HFFc6 (cell line): ENCODE data around the gene PFKFB1. TPM values are rescaled to one million over a fixed set of nuclear protein-coding genes. Genes with fewer than 3 reads are reported as not detected.

Experiments used
- DNase-seq: peaks from one replicate; pipeline ENCODE4 v3.0.0-alpha.2; 2018
- H3K27ac Mint-ChIP-seq: 2 replicates; pipeline ENCODE4 v1.8.0; 2020; ENCODE audit warnings: mild to moderate bottlenecking, mixed read lengths
- H3K27me3 Mint-ChIP-seq: 2 replicates; pipeline ENCODE4 v1.8.0; 2021; ENCODE audit warnings: mild to moderate bottlenecking, moderate library complexity, mixed read lengths; ENCODE audit not compliant: insufficient read depth
- H3K36me3 Mint-ChIP-seq: 2 replicates; pipeline ENCODE4 v1.8.0; 2021; ENCODE audit warnings: low read depth, mixed read lengths
- H3K4me1 Mint-ChIP-seq: 2 replicates; pipeline ENCODE4 v1.8.0; 2020; ENCODE audit warnings: low read depth, mixed read lengths
- H3K4me3 Mint-ChIP-seq: 2 replicates; pipeline ENCODE4 v1.8.0; 2020; ENCODE audit warnings: mild to moderate bottlenecking, moderate library complexity, mixed read lengths
- H3K9me3 Mint-ChIP-seq: 2 replicates; pipeline ENCODE4 v1.8.0; 2020; ENCODE audit warnings: mild to moderate bottlenecking, mixed read lengths
- total RNA-seq, 6 experiments: library from RNA; stranded (reverse); fragmentation: NEBNext Ultra II Directional; extraction: Animal tissue kit (Norgen Biotek cat#: 25700); gene quantifications; 2 replicates in 1 of 6; 3 replicates in 5 of 6; pipeline ENCODE4 v1.2.3, GENCODE V29; 2021
- TF ChIP-seq, protein P1 (sequence below): fragments of 200-600 bp; sonication (generic); IDR thresholded peaks from 2 replicates; pipeline ENCODE4 v1.5.0; 2021; ENCODE audit warnings: antibody characterized with exemption, mild to moderate bottlenecking

The PFKFB1 gene
- total RNA-seq, 6 experiments from 2014 or later = not detected

DNA sequence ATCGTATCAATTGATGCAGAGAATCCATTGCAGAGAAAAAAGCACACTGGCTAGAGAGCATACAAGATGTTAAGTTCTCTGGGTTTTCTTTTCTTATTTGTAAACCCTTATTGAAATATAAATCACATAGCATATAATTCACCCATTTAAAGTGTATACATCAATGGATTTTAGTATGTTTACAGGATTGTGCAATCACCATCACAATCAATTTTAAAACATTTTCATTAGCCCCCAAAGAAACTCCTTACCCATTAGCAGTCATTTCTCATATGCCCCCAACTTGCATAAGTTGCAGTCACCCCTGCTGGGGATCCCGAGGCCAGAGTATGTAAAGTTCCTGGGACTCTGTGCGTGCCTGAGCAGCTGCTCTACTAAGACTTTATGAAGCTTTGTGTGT is 108.2 kb downstream of the PFKFB1 start:
- Mint-ChIP-seq H3K4me1 (no peaks in the 10 kb centered on the region), H3K27ac (no peak overlapping the region), H3K4me3 (no peak overlapping the region), H3K9me3 (no peaks in the 10 kb centered on the region), H3K27me3 (peaks cover 2% of the 10 kb centered on the region), H3K36me3 (no peaks in the 10 kb centered on the region)
- DNase-seq = no peak
- TF ChIP-seq, protein P1, sequence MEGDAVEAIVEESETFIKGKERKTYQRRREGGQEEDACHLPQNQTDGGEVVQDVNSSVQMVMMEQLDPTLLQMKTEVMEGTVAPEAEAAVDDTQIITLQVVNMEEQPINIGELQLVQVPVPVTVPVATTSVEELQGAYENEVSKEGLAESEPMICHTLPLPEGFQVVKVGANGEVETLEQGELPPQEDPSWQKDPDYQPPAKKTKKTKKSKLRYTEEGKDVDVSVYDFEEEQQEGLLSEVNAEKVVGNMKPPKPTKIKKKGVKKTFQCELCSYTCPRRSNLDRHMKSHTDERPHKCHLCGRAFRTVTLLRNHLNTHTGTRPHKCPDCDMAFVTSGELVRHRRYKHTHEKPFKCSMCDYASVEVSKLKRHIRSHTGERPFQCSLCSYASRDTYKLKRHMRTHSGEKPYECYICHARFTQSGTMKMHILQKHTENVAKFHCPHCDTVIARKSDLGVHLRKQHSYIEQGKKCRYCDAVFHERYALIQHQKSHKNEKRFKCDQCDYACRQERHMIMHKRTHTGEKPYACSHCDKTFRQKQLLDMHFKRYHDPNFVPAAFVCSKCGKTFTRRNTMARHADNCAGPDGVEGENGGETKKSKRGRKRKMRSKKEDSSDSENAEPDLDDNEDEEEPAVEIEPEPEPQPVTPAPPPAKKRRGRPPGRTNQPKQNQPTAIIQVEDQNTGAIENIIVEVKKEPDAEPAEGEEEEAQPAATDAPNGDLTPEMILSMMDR = no peak

Other genes with a start within 250 kb of the PFKFB1 start
- not detected for gene ITIH6, start 195.9 kb downstream of the PFKFB1 start, total RNA-seq
- 100 to 1,000 TPM; 205 to 244 (median 226) TPM for gene MAGED2, start 186.4 kb downstream of the PFKFB1 start, total RNA-seq
- gene TRO, start 73.4 kb downstream of the PFKFB1 start, total RNA-seq = 10 to 100 TPM; 13.3 to 20.0 (median 18.4) TPM
- 10 to 100 TPM; 14.3 to 17.2 (median 15.9) TPM for gene APEX2, start 6.2 kb upstream of the PFKFB1 start, total RNA-seq
- not detected for gene ALAS2, start 36.8 kb upstream of the PFKFB1 start, total RNA-seq
- gene PAGE2B, start 80.8 kb upstream of the PFKFB1 start, total RNA-seq = not detected
- gene PAGE2, start 94.8 kb upstream of the PFKFB1 start, total RNA-seq = under 1 TPM in 1 of 6 experiments, not detected in 5; 0.82 TPM
- 1 to 10 TPM in 3 of 6 experiments, under 1 TPM in 1, not detected in 2; 0.60 to 1.3 (median 1.2) TPM for gene PAGE5, start 226.2 kb upstream of the PFKFB1 start, total RNA-seq